Measurements from ENCODE around the gene RBP2.

DNA sequence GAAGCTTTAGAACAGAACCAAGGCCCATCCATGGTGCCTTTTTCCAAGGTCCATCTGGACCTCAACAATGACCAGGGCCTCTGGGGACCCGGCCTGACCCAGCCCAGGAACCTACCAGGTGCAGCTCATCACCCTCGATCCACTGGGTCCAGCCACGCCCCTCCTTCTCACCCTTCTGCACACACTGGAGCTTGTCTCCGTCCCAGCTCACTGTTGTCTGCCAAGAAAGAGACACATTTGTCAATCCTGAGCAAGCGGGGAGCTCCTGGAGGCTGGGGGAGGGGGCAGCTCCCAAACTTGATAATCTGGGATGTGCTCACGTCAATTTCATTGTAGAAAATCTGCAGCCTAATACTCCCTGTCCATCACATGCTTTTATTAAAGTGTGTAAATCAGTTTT, 42.0 kb upstream of the RBP2 start:
- TF ChIP-seq CTCF (IDR thresholded peaks at IDR 0.05; ENCODE audit: poor library complexity, severe bottlenecking) (no peak), TAF1 (IDR thresholded peaks at IDR 0.05; ENCODE audit: low read depth) (no peak), SMC3 (conservative IDR thresholded peaks at IDR 0.05; ENCODE audit: poor library complexity) (no peak), EZH2 (IDR thresholded peaks at IDR 0.05; ENCODE audit: borderline replicate concordance, insufficient read depth, low read length, poor library complexity, severe bottlenecking) (no peak), POLR2AphosphoS5 (IDR thresholded peaks at IDR 0.05) (no peak), MXI1 (conservative IDR thresholded peaks at IDR 0.05; ENCODE audit: poor library complexity, severe bottlenecking) (no peak), EP300 (conservative IDR thresholded peaks at IDR 0.05; ENCODE audit: poor library complexity, severe bottlenecking) (no peak), RAD21 (conservative IDR thresholded peaks at IDR 0.05) (no peak)
